GM18507 (cell line): Measurements from ENCODE around the gene DLEC1.
"Not testable (repeated sequence)": the region's sequence is repeated elsewhere in the genome, so short reads cannot be mapped to it uniquely, and the experiment has no call there.

Source experiments
- DNase-seq: peaks from one replicate; pipeline ENCODE4 v3.0.0; 2011; ENCODE audit warnings: low read depth; ENCODE audit not compliant: insufficient read length; ENCODE audit errors: extremely low spot score
- FAIRE-seq: peaks from 2 replicates; lab custom pipeline; 2011; peaks lifted over from hg19 to GRCh38; lab: Jason Lieb, UNC

DLEC1 gene

GRCh38 chr3:38126121-38126892 is 87.3 kb downstream of the DLEC1 start:
- no peak for DNase-seq
- no peak for FAIRE-seq

- DNase-seq (no peak), FAIRE-seq (no peak)
Observed at GRCh38 chr3:38127611-38128302, 88.7 kb downstream of the DLEC1 start.

- DNase-seq (no peak), FAIRE-seq (no peak)
Observed at GRCh38 chr3:38128303-38128655, 89.3 kb downstream of the DLEC1 start.

- FAIRE-seq (no peak), DNase-seq (no peak)
Observed at GRCh38 chr3:38129058-38129457, 90.0 kb downstream of the DLEC1 start.

- FAIRE-seq (no peak), DNase-seq (no peak)
Observed at GRCh38 chr3:38130631-38131065, 91.6 kb downstream of the DLEC1 start.

GRCh38 chr3:38131621-38132369 is 92.8 kb downstream of the DLEC1 start:
- DNase-seq (no peak), FAIRE-seq (no peak)

GRCh38 chr3:38133209-38133556 is 94.2 kb downstream of the DLEC1 start:
- FAIRE-seq: no peak

GRCh38 chr3:38133557-38134405 is 94.8 kb downstream of the DLEC1 start:
- DNase-seq (no peak), FAIRE-seq (no peak)

More at GRCh38 chr3:38133209-38133556, 94.2 kb downstream of the DLEC1 start:
- no peak for DNase-seq

GRCh38 chr3:38134517-38135143 is 95.6 kb downstream of the DLEC1 start:
- not testable (repeated sequence) for FAIRE-seq, DNase-seq

- peak; percentile 57 for FAIRE-seq
- DNase-seq: not testable (repeated sequence)
Observed at GRCh38 chr3:38135621-38136277, 96.7 kb downstream of the DLEC1 start.

GRCh38 chr3:38136393-38136776 is 97.4 kb downstream of the DLEC1 start:
- DNase-seq (no peak), FAIRE-seq (no peak)

- peak; percentile 93 for DNase-seq
- peak; percentile 99 for FAIRE-seq
Observed at GRCh38 chr3:38136777-38137614, 98.0 kb downstream of the DLEC1 start, which contains the start of gene ACAA1. Gene ACAA1, minus strand, starts transcription at chr3:38137127. Its CDS starts 92 bp downstream, at chr3:38137035.

- FAIRE-seq: no peak
- DNase-seq: no peak
Observed at GRCh38 chr3:38137615-38138348, 98.8 kb downstream of the DLEC1 start.

GRCh38 chr3:38138349-38139190 is 99.6 kb downstream of the DLEC1 start, which contains the start of gene MYD88:
Gene MYD88, plus strand, starts transcription at chr3:38138661. Its CDS starts 40 bp downstream, at chr3:38138701.
- FAIRE-seq: peak; percentile 24
- peak; percentile 59 for DNase-seq

- no peak for DNase-seq
- FAIRE-seq: no peak
Observed at GRCh38 chr3:38139191-38139590, 100.2 kb downstream of the DLEC1 start.

- DNase-seq: no peak
- no peak for FAIRE-seq
Observed at GRCh38 chr3:38139652-38140051, 100.6 kb downstream of the DLEC1 start.
